GM12892 (cell line): ENCODE data around the gene NRXN3.

ENCODE experiments used
- POLR2A ChIP-seq: IDR thresholded peaks from 2 replicates; pipeline ENCODE4 v1.6.1; 2011; ENCODE audit warnings: low read depth, low read length, control low read depth
- POLR2AphosphoS5 ChIP-seq: IDR thresholded peaks from 2 replicates; pipeline ENCODE4 v1.6.1; 2011; ENCODE audit warnings: low read depth, low read length, control low read depth

DNA sequence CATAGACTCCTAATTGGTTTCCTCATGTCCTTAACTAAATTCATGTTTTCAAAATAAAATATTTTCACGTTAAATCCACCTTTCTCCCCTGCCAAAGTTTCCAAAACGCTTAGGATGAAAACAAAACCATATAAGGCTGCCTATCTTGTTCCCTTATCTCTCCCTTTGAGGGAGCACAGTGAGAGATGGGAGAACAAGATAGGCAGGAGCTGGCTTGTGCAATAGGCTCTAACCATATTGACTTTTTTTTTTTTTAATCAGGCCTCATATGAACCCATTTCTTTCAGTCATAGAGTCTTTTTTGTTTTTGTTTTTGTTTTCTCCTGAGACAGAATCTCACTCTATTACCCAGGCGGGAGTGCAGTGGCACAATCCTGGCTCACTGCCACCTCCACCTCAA is 184.9 kb downstream of the NRXN3 start:
- TF ChIP-seq POLR2A (no peak), POLR2AphosphoS5 (no peak)
